GM10266 (cell line): ENCODE measurements around the gene PRKAG1.

Experiments
- DNase-seq: peaks from one replicate; pipeline ENCODE4 v3.0.0; 2012; ENCODE audit errors: extremely low spot score
- CTCF ChIP-seq: IDR thresholded peaks from 2 replicates; pipeline ENCODE4 v1.5.1; 2012; ENCODE audit warnings: mild to moderate bottlenecking, low read depth; ENCODE audit not compliant: control insufficient read depth, insufficient read depth; ENCODE audit errors: missing control alignments

The PRKAG1 gene

GRCh38 chr12:49039421-49040363 lies 21.1 kb upstream of the PRKAG1 start:
- DNase-seq = no peak
- no peak for TF ChIP-seq CTCF

GRCh38 chr12:49038291-49038955 lies 19.8 kb upstream of the PRKAG1 start:
- no peak for TF ChIP-seq CTCF
- no peak for DNase-seq

- DNase-seq = no peak
- TF ChIP-seq CTCF = no peak
Measured at GRCh38 chr12:49037947-49038237, 19.3 kb upstream of the PRKAG1 start.

- TF ChIP-seq CTCF = no peak
- no peak for DNase-seq
Measured at GRCh38 chr12:49037111-49037946, 18.8 kb upstream of the PRKAG1 start.

GRCh38 chr12:49036029-49036428 lies 17.5 kb upstream of the PRKAG1 start:
- no peak for DNase-seq
- TF ChIP-seq CTCF = no peak

GRCh38 chr12:49034286-49034622 lies 15.7 kb upstream of the PRKAG1 start:
- DNase-seq = no peak
- TF ChIP-seq CTCF = no peak
